ENCODE data around the gene C19orf38.
A peak's percentile ranks its signal among the peaks of the same experiment; 100 is the strongest.

C19orf38 gene

DNA sequence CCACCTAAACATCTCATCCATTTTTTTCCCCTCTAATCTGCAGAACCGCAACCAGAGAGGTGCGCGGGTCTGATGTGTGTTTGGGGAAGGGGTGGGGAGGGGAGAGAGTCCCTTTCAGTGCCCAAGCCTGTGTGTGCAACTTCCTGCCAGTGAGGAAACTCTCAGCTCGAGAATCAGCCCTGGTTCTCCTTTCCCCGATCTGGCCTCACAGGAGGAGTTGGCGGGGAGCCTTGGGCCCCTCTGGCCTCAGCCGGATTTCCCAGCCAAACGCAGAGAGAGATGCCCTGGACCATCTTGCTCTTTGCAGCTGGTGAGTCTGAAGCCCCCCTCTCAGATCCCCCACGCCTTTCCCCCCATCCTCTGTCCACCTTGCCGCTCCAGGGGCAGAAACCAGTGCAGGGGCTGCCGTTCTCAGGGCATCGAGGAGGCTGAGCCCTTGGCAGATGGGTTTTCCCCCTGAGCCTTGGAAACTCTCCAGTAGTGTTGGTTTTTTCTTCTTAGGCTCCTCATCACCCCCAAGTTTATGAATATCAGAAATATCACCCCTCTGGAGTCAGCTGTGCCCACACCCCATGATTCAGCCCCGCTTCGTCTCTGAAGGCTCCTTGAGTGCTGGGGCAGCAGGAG lies at the start of gene C19orf38:
Gene C19orf38, plus strand, starts transcription at position 186 of the 627 bp plus-strand sequence. Its CDS starts 94 bp downstream, at position 280.
- DNase-seq (ENCODE audit: low spot score): no peak

DNA sequence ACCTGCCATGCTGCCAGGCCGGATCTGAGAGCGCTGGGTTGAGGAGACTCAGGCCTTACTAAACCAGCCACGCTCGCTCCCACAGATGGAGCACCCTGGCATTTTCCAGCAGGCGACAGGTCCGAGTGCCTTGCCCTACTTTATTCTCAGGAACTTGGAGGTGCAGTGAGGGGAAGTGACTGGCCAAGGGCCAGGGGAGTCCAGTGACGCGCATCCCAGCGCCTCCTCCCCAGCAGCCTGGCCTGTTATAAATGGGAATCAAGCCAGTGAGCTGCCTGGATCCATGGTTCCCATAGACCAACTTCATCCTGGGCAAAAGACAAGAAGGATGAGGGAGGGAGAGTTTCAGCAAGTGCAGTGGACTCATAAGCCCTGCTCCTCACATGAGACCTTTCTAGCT lies 47.7 kb upstream of the C19orf38 start:
- DNase-seq (ENCODE audit: low spot score): no peak

DNA sequence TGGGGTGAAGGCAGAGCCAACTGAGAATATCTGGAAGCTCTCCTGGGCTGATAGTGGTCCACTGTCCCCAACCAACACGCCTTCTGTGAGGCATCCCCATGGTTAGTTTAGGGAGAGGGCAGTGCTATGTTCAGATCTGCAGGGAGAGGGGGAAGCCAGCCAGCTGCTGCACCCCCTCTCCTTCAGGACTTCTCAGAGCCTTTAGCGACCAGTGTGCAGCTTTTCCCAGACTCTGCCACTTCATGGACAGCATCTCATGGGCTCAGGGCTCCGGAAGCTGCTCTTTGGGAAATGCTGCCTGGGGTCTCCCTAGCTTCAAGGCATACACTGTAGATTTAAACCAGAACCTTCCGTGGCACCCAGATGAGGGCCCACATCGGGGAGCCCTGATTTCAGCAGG lies 45.7 kb upstream of the C19orf38 start:
- no peak for DNase-seq (ENCODE audit: low spot score)

DNA sequence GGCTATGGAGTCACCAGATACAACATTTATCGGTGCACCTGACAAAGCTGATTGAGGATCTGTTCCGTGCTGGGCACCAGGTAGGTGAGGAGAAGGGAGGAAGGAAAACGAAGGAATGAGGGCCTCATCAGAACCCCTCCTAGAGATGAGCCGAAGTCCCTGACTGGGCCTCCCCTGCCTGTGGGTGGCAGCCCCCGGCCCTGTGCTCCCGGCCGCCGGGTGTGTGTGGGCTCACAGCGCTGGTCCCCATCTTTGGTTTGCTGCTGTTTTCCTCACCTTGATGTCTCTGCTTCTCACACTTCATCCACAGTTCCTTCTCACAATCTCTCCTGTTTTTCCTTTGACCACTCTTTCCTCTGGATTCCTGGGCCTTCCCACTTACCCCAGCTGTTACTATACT lies 45.0 kb upstream of the C19orf38 start:
- DNase-seq (ENCODE audit: low spot score): no peak

GRCh38 chr19:10805065-10805757 lies 43.0 kb upstream of the C19orf38 start:
- DNase-seq (ENCODE audit: low spot score): no peak

DNA sequence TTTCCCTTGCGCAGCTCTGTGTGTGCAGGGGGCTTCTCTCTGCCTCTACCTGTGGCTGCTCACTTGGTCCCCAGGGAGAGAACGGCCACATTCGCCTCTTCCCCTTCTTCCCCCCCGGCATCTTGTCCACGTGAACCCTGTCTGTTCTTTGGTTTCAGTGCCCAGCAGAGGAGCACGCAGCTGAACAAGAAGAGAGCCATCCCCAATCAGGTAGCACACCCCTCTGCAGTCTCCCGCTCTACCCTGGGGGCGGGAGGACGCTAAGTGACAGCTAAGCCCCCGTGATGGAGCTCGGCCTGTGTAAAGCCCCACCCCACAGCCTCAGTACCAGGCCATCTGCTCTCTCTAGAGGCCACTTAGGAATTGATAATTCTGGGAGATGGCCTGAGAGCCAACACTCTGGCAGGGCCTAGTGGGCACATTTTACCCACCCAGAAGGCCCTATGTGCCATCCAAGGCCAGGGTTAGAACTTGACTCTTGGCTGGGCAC lies 42.4 kb upstream of the C19orf38 start:
- DNase-seq (ENCODE audit: low spot score): no peak

DNA sequence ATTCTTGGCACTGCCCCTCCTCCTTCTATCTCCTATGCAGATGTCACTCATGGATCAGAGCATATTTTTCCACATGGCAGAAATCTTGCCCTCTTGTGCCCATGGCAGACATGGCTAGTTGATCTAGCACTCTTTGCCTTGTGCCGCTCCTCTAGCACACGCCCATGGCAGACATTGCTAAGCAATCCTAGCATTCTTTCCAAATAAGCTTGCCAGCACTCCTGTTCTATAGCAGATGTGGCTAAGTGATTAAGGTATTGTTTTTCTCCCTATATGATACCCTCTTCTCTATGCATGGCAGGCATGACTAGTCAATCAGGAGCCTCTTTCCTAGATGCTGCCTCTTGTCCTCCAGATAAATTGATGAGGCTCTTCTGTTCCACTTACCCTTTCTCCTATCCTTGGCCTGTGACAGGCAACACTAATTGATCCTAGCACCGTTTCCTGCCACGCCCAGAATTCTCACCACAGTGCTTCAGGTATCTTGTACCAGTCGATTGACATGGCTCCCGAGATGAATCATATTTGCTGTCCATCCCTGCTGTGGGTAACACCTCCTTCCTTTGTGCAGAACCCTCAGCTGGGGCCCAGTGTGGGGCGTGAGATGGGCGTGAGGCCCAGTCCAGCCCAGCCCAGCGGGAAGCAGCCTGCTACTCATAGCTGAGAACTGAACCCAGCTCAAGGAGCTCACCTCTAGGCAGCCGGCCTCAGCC lies 39.1 kb upstream of the C19orf38 start:
- no peak for DNase-seq (ENCODE audit: low spot score)

- DNase-seq (ENCODE audit: low spot score): no peak
Measured at GRCh38 chr19:10809651-10810285, 38.4 kb upstream of the C19orf38 start.

DNA sequence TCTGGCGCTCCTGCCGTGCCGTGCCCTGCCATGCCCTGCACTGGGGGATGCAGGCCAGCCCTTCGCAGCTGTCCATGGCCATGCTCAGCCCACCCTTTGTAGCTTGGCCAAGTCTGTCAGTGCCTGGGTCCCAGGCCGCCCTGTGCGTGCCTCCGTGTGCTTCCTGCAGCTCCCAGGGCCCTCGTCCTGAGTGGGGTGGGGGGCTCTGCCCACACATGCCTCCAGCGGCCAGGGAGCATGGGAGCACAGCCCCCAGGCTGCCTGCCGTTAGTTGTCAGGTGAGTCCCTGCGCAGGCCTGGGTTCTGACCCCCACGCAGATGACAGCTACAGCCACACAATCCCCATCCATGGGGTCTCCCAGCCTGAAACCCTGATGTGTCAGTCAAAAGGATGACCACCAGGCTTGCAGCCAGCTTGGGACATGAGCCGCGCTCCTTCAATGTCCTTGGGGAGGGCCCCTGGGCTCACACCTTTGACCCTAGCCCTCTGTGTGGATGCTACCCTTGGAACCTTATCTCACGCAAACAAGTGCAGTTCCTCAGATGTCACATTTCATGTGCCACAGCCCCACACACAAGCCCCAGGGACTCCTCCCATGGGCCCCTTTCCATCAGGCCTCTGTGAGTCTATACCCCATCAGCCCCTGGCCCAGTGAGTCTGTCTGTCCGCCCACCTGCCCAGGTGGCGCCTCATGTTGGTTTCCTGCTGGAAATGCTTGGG lies 36.7 kb upstream of the C19orf38 start:
- DNase-seq (ENCODE audit: low spot score): no peak

DNA sequence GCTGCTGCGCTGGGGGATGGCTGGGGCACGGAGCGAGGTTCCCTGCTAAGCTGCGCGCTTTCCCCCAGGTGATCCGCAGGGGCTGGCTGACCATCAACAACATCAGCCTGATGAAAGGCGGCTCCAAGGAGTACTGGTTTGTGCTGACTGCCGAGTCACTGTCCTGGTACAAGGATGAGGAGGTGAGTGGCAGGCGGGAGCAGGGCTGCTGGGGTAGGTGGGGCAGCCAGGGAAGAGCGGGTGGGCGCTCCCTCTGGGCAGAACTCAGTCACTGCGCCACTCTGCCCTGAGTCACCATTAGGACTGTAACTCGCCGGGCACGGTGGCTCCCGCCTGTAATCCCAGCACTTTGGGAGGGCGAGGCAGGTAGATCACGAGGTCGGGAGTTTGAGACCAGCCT lies 36.0 kb upstream of the C19orf38 start:
- DNase-seq (ENCODE audit: low spot score): no peak

DNA sequence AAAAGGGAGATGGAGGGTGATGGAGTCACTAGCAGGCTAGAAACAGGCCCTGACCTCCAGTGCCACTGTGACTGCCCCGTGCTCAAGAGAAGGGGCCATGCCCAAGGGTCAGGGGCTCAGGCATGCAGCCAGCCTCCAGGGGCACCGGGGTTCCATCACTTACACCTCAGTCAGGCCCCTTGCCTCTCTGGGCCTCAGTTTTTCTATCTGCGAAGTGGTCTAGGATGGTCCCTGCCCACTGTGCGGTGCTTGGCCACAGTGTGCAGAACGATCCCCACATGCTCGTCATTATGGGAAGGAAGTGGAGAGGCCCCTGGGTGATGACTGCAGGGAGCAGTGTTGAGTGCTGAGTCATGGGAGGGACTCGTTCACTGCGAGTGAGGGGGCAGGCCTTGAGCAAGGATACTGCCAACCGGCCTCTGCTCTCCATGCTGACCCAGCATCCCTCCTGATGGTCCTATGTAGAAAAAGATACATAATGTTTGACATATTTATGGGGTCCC lies 35.3 kb upstream of the C19orf38 start:
- DNase-seq (ENCODE audit: low spot score): peak; percentile 94

DNA sequence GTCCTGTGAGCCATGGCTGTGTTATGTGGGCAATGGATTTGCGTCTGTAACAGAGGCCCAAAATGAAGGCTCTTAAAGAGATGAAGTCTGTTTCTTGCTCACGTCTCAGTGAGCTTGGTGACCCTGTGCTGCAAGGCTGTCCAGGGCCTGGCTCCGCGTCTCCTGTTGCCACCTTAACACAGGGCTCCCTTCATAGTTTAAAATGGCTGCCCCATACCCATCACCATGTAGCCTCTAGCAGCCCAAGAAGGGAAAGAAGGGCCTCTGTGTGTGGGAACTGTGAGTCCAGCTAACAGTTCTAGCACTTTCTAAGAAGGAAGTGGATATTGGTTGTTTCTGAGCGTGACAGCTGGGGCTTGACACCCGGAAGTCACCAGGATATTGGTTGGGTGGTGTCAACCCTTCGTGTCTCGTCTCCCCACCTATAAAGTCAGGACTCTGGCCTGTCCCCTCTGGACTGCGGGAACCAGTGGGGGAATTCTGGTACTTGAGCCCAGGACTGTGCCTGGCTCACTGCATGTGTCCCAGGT lies 33.1 kb upstream of the C19orf38 start:
- DNase-seq (ENCODE audit: low spot score): no peak

DNA sequence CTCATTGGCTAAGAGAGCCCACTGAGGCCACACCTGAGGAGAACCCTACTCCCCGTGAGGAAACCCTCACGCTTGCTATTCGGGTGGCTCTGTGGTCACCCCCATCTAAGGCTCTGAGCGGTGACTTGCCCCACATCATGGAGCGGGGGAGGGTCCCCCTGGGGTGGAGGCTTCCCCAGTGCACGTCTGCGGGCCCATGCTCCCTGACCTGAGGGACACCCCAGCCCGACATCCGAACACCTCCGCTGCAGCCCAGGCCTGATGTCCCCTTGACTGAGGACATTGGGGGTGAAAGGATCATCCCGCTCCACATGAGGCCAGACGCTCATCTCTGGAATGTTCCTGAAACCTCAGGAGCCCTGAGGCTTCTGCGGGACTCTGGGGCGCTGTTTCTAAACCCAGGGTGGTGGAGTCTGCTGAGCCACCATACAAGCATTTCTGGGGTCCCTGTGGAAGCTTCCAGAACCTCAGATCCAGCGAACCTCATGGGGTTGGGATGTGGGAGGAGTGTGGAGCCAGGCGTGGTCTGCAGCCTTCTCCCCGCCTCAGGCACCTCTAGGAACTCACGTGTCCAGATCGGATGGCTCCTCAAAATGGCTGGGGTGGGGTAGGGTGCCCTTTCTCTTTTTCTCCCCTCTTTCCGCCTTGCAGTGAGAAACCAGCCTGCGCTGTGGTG lies 32.1 kb upstream of the C19orf38 start:
- DNase-seq (ENCODE audit: low spot score): peak; percentile 81

DNA sequence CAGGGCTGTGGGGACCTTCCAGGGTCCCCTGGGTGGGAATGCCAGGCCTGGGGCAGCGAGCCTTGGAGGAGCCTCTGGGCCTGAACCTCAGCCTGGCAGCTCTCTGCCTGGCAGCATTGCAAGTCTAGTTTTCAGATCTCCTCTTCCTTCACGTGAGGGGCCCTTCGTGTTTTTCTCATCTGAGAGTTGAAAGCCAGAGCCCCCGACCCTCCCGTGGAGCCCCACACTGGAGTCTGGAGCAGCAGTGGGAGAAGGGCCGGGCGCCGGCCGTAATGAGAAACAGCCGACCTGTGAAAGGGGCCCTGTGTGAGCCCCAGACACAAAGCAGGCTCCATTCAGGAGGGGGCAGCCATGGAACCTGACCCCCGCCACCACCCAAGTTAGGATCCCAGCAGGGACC lies 31.5 kb upstream of the C19orf38 start:
- DNase-seq (ENCODE audit: low spot score): no peak

GRCh38 chr19:10817291-10818038 lies 30.8 kb upstream of the C19orf38 start:
- peak; percentile 97 for DNase-seq (ENCODE audit: low spot score)

- DNase-seq (ENCODE audit: low spot score): no peak
Measured at GRCh38 chr19:10818301-10819123, 29.7 kb upstream of the C19orf38 start.

DNA sequence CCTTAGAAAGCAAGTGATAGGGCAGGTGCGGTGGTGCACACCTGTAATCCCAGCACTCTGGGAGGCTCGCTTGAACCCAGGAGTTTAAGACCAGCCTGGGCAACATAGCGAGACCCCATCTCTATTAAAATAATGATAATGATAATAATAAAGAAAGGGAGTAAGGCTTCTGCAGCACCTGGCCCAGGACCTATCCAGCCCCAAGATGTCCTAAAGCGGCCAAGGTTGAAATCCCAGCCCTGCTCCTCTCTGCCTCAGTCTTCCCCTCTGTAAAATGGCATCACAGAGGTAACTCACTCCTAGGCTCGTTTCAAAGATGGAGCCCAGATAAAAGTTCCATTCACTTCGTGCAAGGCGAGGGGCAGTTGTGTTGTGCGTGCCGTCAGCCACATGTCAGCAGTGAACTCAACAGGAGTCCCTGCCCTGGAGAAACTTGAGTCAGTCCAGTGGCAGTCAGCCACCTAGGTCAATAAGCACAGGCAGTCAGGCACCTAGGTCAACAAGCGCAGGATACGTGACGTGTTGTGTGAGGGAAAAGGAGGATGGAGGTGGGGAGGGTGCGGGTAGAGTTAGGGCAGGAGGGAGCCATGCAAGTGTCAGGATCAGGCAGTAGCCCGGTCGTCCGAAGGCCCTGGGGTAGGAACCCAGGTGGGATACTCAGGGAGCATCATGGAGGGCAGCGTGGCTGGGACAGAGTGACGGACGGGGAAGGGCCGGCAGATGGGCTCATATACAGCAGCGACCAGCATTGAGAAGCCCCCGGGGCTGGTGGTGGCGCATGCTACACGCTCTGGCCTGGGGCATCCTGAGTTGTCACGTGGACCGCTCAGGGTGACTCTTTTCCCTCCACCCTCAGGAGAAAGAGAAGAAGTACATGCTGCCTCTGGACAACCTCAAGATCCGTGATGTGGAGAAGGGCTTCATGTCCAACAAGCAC lies 28.8 kb upstream of the C19orf38 start:
- no peak for DNase-seq (ENCODE audit: low spot score)

GRCh38 chr19:10820173-10820572 lies 28.0 kb upstream of the C19orf38 start:
- no peak for DNase-seq (ENCODE audit: low spot score)
